DOHH2 (cell line): ENCODE data around the gene C19orf25.

ENCODE experiments used
- H3F3A ChIP-seq: fragments of 200-600 bp; sonication (generic), shearing (Covaris generic); 2 replicates; pipeline ENCODE4 v1.6.0; 2016; ENCODE audit warnings: antibody characterized with exemption, mild to moderate bottlenecking; ENCODE audit not compliant: control insufficient read depth, insufficient read depth
- H3K27ac ChIP-seq: fragments of 200-600 bp; sonication (generic); 2 replicates; pipeline ENCODE4 v1.5.1; 2014; ENCODE audit warnings: low read depth, mild to moderate bottlenecking, low read length, moderate library complexity
- H3K27me3 ChIP-seq: fragments of 200-600 bp; sonication (generic); 2 replicates; pipeline ENCODE4 v1.6.1; 2014; ENCODE audit warnings: mild to moderate bottlenecking, low read length, mixed read lengths; ENCODE audit not compliant: control insufficient read depth
- H3K36me3 ChIP-seq: fragments of 200-600 bp; sonication (generic); 2 replicates; pipeline ENCODE4 v1.6.1; 2014; ENCODE audit warnings: mild to moderate bottlenecking, low read length, moderate library complexity, mixed read lengths; ENCODE audit not compliant: control insufficient read depth
- H3K4me1 ChIP-seq: fragments of 200-600 bp; sonication (generic); 2 replicates; pipeline ENCODE4 v1.6.1; 2014; ENCODE audit warnings: mild to moderate bottlenecking, low read length, mixed read lengths; ENCODE audit not compliant: control insufficient read depth
- H3K4me2 ChIP-seq: fragments of 200-600 bp; sonication (generic); 2 replicates; pipeline ENCODE4 v1.6.0; 2014; ENCODE audit warnings: mild to moderate bottlenecking, low read length, moderate library complexity
- H3K4me3 ChIP-seq: fragments of 200-600 bp; sonication (generic); 2 replicates; pipeline ENCODE4 v1.5.1; 2014; ENCODE audit warnings: mild to moderate bottlenecking, low read length, mixed read lengths
- H3K79me2 ChIP-seq: fragments of 200-600 bp; sonication (generic); 2 replicates; pipeline ENCODE4 v1.6.1; 2014; ENCODE audit warnings: mild to moderate bottlenecking, low read length, mixed read lengths; ENCODE audit not compliant: control insufficient read depth
- H3K9me2 ChIP-seq: fragments of 200-600 bp; sonication (generic); replicated peaks from 2 replicates; pipeline ENCODE4 v1.6.1; 2014; ENCODE audit warnings: mild to moderate bottlenecking, low read length, mixed read lengths; ENCODE audit not compliant: control insufficient read depth
- H3K9me3 ChIP-seq: fragments of 200-600 bp; sonication (generic); 2 replicates; pipeline ENCODE4 v1.6.1; 2014; ENCODE audit warnings: antibody characterized with exemption, low read length, mixed read lengths; ENCODE audit not compliant: control insufficient read depth, insufficient read depth
- H4K20me1 ChIP-seq: fragments of 200-600 bp; sonication (generic); 2 replicates; pipeline ENCODE4 v1.6.0; 2014; ENCODE audit warnings: low read depth, mild to moderate bottlenecking, antibody characterized with exemption, low read length, moderate library complexity; ENCODE audit not compliant: control insufficient read depth, insufficient read depth
- CTCF ChIP-seq: fragments of 200-600 bp; sonication (generic); IDR thresholded peaks from one replicate; pipeline ENCODE4 v1.5.1; 2014; ENCODE audit warnings: antibody characterized with exemption, mild to moderate bottlenecking, low read depth, low read length; ENCODE audit not compliant: poor library complexity, severe bottlenecking
- EZH2phosphoT487 ChIP-seq: fragments of 200-600 bp; sonication (generic); IDR thresholded peaks from 2 replicates; pipeline ENCODE4 v1.6.1; 2017; ENCODE audit warnings: borderline replicate concordance, mild to moderate bottlenecking, antibody characterized with exemption, low read length, moderate library complexity, mixed read lengths

The C19orf25 gene

GRCh38 chr19:1514295-1514661, 35.3 kb upstream of the C19orf25 start:
- no peaks in the 10 kb centered on the region for H3K36me3 ChIP-seq
- TF ChIP-seq CTCF (no peak), EZH2phosphoT487 (no peak)
- no peaks in the 10 kb centered on the region for H3K9me3 ChIP-seq
- H3F3A ChIP-seq = no peaks in the 10 kb centered on the region
- H3K4me2 ChIP-seq = no peak overlapping the region
- no peaks in the 10 kb centered on the region for H3K79me2 ChIP-seq
- no peak overlapping the region for H3K27ac ChIP-seq
- H3K4me1 ChIP-seq = peaks cover 10% of the 10 kb centered on the region
- no peaks in the 10 kb centered on the region for H3K9me2 ChIP-seq
- 0 out of 2 replicates have a peak, but pooled peaks cover 3% of the 10 kb centered on the region for H4K20me1 ChIP-seq
- no peak overlapping the region for H3K4me3 ChIP-seq
- peaks cover 22% of the 10 kb centered on the region for H3K27me3 ChIP-seq

- TF ChIP-seq EZH2phosphoT487 (no peak), CTCF (peak; percentile 84)
- Histone ChIP-seq H3K4me2 (peak overlapping the region; percentile 55), H3K4me3 (peak overlapping the region; percentile 46; the same call in 1 of the 2 replicates), H3K9me2 (no peaks in the 10 kb centered on the region), H3K27me3 (peaks cover 22% of the 10 kb centered on the region), H3K36me3 (no peaks in the 10 kb centered on the region), H4K20me1 (0 out of 2 replicates have a peak, but pooled peaks cover 3% of the 10 kb centered on the region), H3K79me2 (no peaks in the 10 kb centered on the region), H3K27ac (no peak overlapping the region), H3K9me3 (no peaks in the 10 kb centered on the region), H3F3A (no peaks in the 10 kb centered on the region), H3K4me1 (peaks cover 10% of the 10 kb centered on the region)
Measured at GRCh38 chr19:1513499-1514294, 34.7 kb upstream of the C19orf25 start.

- Histone ChIP-seq H3K4me2 (peak within 1 kb of the TSS; percentile 74), H3K27me3 (peaks cover 22% of the 10 kb centered on the region), H3K9me2 (no peaks in the 10 kb centered on the region), H3K9me3 (no peaks in the 10 kb centered on the region), H3F3A (no peaks in the 10 kb centered on the region), H3K27ac (no peak within 1 kb of the TSS), H3K79me2 (no peaks in the 10 kb centered on the region), H3K36me3 (no peaks in the 10 kb centered on the region), H3K4me3 (peak within 1 kb of the TSS; percentile 67), H4K20me1 (0 out of 2 replicates have a peak, but pooled peaks cover 3% of the 10 kb centered on the region), H3K4me1 (peaks cover 10% of the 10 kb centered on the region)
- no peak for TF ChIP-seq CTCF
Measured at GRCh38 chr19:1512671-1513498, 33.9 kb upstream of the C19orf25 start, which contains the start of gene ADAMTSL5. ADAMTSL5 (minus strand) TSS chr19:1513019; CDS start chr19:1510943, 2,076 bp downstream.
